Smooth muscle cell of the brain vasculature (primary cell): ENCODE results near the gene PLEKHS1.
"Not testable (repeated sequence)": the region's sequence is repeated elsewhere in the genome, so short reads cannot be mapped to it uniquely, and the experiment has no call there.

Experiments
- DNase-seq: peaks from one replicate; pipeline ENCODE4 v3.0.0-alpha.2; 2012; ENCODE audit warnings: low read depth, low spot score

The PLEKHS1 gene

DNA sequence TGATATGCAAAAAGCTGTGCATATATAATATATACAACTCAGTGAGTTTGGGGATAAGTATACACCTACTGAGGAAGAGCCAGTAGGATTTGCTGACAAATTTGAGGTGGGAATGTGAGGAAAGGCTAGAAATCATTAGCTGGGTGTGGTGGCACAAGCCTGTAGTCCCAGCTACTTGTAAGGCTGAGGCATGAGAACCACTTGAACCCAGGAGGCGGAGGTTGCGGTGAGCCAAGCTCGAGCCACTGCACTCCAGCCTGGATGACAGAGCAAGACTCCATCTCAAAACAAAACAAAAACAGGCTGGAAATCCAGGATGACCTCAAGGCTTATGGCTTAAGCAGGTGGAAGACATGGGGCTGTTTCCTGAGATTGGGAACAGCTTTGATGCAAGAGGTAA lies 10.6 kb upstream of the PLEKHS1 start:
- DNase-seq = no peak

DNA sequence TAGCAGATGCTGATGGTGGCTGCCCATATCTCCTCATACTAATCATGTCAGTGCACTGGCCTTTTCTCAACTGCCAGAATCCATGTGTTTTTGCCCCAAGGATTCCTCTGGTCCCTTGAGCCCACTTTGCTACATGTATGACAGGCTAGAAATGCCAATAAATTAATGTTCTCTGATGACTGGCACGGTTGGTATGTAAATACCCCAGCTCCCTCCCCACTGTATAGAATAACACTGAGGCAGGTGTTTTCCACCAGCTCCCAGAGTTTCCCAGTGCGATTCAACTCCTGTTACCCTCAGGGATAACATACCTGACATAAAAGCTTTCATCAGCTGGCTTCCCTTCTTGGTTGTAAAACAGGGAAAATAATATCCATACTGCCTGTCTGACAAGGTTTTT lies 9.0 kb upstream of the PLEKHS1 start:
- DNase-seq = no peak

DNA sequence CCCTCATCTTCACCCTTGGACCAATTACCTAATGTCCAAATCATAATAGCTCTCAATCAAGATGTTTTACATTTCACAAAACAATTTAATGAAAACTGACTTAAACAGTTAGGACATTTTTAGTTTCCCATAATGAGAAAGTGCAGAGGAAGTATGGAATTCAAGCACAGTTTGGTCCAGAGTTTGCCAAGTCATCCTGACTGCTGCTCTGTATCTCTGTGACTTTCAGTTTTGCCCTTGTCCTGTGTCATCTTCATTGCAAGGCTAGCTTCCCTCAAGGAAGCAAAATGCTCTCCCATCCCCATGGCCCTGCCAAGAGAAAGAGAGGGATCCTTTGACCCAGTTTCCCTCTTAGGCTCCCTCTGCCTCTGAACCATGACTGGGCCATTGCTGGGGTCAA lies 7.9 kb upstream of the PLEKHS1 start:
- DNase-seq = no peak

DNA sequence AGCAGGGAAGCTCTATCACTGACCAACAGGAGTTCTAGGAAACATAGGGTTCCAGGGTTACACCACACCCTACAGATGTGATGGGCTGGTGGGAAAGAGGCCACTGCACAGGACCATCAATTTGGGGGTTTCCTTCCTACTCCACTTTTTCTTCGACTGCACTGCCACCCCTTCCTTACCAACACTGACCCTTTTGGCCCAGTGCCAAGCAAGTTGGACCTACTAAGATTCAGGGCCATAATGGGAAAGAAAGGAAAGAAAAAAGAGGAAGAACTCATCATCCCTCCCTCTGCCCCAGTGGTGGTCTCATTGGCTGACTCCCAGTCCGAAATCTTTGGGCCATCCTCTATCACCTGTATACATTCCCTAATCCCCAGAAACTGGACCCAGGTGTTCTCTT lies 6.1 kb upstream of the PLEKHS1 start:
- DNase-seq = no peak

- DNase-seq = no peak
These were observed 5.1 kb upstream of the PLEKHS1 start for GRCh38 chr10:113746217-113746957.

GRCh38 chr10:113752553-113752952 lies 1.1 kb downstream of the PLEKHS1 start:
- no peak for DNase-seq

- no peak for DNase-seq
These were observed 1.7 kb downstream of the PLEKHS1 start for GRCh38 chr10:113753020-113753692.

- DNase-seq = no peak
These were observed 2.6 kb downstream of the PLEKHS1 start for GRCh38 chr10:113754125-113754524.

DNA sequence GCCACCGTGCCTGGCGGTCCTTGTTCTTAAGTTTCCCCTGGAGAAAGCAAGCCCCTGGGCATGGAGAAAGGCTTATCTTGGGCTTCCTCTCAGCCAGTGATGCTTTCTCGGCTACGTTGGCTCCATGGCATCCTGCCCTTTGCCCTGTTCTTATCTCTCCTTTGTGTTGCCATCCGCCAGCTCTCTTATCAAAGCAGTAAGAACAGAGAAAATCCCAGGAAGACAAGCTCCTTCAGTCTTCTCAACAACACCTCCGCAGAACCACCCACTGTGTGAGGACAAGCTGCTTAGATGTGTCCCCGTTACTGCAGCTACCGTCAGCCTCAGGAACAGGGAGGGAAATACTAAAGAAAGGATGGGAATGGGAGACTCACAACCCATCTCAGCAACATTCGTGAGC lies 3.3 kb downstream of the PLEKHS1 start:
- DNase-seq = no peak

- no peak for DNase-seq
These were observed 5.6 kb downstream of the PLEKHS1 start for GRCh38 chr10:113756940-113757543.

DNA sequence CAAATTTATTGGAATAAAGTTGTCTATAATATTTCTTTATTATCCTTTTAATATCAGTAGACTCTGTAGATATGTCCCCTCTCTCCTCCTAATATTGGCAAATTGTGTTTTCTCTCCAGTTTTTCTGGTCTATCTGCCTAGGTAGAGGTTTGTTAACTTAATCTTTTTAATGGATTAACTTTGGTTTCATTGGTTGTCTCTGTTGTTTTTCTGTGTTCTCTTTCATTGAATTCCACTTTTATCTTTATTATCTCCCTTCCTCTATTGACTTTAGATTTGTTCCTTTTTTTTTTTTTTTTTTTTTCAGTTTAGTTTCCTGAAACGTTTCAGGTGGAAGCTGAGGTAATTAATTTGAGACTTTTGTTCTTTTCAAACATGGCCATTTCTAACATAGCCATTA lies 10.6 kb downstream of the PLEKHS1 start:
- no peak for DNase-seq

- no peak for DNase-seq
These were observed 13.1 kb downstream of the PLEKHS1 start for GRCh38 chr10:113764582-113764981.

GRCh38 chr10:113765910-113766309 lies 14.4 kb downstream of the PLEKHS1 start:
- no peak for DNase-seq

- DNase-seq = no peak
These were observed 15.7 kb downstream of the PLEKHS1 start for GRCh38 chr10:113767222-113767621.

DNA sequence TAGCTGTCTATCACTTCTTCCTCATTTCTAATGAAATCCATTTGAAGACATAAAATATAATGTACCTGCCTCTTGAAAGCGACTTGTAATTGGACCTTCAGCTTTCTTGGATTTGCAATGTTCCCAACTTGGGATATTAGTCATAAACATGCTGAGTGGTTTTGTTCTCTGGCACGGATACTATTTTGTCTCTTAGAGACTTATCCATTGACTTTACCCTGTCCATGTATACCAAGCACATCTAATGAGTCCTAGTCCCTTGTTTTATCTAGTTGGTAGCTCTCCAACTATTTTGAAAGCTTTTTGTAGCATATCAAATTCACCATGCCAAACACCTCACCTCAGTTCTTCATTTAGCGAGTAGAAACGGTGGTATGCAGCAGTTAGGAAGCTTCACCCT lies 18.9 kb downstream of the PLEKHS1 start:
- no peak for DNase-seq

- DNase-seq = not testable (repeated sequence)
These were observed 19.6 kb downstream of the PLEKHS1 start for GRCh38 chr10:113771131-113771530.

DNA sequence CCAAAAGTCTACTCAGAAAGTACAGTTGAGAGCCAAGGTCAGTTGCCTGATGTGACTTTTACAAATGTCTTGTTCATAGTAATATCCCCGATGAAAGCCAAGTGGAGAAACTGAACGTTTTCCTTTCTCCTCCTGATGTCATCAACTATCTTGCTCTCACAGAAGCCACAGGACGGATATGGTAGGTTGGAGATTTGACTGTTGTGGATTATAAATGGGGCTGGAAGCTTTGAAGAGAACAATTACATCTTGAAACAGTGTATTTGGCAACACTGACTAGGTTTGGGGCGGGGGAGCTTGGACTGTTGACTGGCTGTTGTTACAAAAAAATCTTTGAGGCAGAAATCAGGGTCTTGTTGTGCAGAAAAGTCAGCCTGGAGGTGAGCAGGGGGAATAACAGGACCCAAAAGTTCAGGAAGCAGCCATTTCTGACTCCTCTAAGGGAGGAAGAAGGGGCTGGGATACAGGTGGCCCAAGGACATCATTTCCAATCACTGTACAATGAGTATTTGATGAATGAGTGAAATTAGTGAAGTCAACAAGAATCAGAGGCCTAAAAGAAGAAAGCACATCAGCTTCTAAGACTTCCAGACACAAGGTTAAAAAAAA lies 24.3 kb downstream of the PLEKHS1 start:
- DNase-seq = no peak

- DNase-seq = no peak
These were observed 25.1 kb downstream of the PLEKHS1 start for GRCh38 chr10:113776553-113776952.

DNA sequence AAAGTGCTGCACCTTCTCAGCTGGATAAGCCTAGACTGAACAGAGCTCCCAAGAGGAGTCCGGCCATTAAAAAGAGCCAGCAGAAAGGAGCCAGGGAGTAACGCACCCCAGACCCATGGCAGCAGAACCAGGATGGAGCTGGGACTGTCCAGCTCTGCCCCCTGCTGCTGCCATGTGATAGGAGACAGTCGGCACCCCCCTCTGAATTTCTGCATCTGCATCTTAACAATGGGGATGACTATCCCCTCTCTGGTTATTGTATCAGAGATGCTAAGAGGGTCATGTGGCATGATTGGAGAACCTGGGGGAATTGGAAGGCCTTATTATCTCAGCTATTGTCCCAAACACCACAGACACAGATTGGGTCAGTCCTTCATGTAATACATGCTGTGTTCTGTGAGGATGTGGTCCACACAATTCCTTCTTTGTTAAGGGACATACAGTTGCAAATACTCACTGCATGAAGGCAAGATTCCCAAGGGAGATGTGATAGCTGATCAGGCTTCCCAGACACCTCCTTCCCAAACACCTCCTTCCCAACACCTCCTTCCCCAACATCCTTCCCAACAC lies 29.3 kb downstream of the PLEKHS1 start:
- no peak for DNase-seq

GRCh38 chr10:113782367-113782766 lies 30.9 kb downstream of the PLEKHS1 start:
- DNase-seq = no peak

GRCh38 chr10:113782986-113783704 lies 31.7 kb downstream of the PLEKHS1 start:
- DNase-seq = no peak
